GM19240 (cell line): ENCODE measurements around the gene ANO1.
"Not testable (repeated sequence)": the region's sequence is repeated elsewhere in the genome, so short reads cannot be mapped to it uniquely, and the experiment has no call there.

Experiments
- DNase-seq: peaks from one replicate; pipeline ENCODE4 v3.0.0; 2011; ENCODE audit warnings: low spot score; ENCODE audit not compliant: insufficient read length

Gene ANO1

GRCh38 chr11:70209391-70209912 is 131.3 kb downstream of the ANO1 start:
- no peak for DNase-seq

DNA sequence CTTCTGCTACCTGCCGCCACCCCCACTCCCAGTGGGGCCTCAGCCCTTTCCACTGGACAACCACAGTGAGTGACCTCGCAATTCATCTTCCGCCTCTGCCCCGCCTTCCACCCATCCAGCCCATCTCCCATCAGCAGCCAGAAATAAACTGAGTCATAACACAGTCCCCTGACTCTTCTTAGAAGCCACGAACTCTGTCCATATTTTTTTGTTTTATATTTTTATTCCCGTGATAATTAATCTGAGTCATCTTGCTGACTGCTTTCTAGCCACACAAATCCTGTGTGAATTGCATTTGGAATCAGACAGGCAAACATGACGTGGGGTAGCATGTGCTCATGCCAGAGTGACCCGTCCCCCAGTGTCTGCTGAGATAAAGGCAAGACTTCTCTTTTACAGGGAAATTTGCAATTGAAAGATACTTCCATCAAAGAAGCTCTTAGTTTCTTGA is 132.0 kb downstream of the ANO1 start:
- DNase-seq, result no peak

- DNase-seq, result no peak
Measured at GRCh38 chr11:70210530-70210929, 132.4 kb downstream of the ANO1 start.

DNA sequence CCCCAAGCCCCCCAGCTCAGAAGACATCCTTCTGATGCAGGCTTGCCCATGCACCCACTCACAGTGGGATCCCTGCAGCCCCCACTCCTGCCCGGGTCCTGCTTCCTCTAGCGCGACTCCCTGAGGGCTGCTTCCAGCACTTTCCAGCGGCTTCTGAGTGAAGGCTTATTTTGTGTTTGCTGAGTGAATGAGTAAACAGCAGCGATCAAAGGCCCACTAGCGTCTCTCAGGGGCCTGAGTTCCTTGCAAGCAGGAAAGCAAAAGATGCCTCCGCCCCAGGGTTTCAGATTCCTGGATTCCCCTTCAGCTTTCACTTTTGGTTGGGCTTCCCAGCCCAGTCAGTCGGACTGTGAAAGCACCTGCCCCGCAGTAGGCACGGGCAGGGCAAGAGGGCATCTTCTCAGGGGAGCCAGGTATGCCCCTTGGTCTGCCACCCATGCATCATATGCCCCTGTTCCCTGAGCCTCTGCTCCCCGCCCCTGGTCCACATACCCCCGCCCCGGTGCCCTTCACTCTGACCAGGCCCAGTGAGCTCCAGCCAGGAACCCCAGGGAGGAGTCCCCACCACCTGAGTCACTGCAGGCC is 134.2 kb downstream of the ANO1 start:
- DNase-seq, result no peak

DNA sequence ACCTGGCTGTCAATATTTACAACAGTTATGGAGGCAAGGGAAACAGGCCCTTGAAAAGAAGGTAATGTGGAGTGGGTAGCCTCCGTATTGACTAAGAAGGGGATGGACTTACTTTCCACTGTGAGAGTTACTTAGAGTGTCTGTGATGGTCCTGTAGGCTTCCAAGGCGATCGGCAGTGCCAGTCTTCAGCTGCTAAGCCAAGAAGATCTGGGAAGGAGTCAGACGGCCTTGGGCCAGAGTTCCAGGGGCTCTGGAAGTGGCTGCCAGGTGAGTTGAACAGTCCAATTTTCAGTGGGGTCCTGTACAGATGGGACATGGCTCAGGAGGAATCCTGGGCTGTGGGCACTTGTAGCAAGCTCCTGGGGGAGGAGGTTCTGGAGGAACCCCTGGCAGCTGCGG is 139.3 kb downstream of the ANO1 start:
- not testable (repeated sequence) for DNase-seq

DNA sequence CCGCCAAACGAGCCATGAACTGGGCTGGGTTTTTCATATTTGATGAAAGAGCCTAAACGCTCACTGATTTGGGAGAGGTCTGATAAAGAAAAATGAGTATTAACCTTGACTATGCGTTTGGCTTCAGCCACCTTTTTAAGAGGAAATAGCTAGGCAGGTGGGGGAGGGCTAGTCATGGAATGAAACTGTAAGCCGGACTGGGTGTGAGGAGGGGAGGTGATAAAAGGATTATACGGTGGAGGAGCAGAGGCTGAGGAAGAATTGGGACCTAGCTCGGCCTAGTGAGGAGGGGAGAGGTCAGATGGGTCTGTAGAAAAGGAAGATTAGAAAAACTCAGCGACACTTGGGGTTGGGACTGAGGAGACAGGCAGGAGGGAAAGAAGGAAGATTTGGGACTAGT is 140.0 kb downstream of the ANO1 start:
- DNase-seq, result not testable (repeated sequence)

- DNase-seq, result no peak
Measured at GRCh38 chr11:70220136-70220535, 142.0 kb downstream of the ANO1 start.

DNA sequence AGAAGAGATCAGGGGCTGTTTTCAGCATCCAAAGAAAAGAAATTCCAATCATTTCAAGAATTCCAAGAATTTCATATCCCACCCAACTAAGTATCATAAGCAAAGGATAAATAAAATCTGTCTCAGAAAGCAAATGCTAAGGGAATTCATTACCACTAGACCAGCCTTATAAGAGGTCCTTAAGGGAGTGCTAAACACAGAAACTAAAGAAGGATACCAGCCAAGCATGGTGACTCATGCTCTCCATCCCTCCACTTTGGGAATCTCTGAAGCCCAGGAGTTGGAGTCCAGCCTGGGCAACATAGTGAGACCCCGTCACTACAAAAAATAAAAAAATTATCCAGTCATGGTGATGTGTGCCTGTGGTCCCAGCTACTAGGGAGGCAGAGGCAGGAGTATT is 142.8 kb downstream of the ANO1 start:
- DNase-seq, result no peak

DNA sequence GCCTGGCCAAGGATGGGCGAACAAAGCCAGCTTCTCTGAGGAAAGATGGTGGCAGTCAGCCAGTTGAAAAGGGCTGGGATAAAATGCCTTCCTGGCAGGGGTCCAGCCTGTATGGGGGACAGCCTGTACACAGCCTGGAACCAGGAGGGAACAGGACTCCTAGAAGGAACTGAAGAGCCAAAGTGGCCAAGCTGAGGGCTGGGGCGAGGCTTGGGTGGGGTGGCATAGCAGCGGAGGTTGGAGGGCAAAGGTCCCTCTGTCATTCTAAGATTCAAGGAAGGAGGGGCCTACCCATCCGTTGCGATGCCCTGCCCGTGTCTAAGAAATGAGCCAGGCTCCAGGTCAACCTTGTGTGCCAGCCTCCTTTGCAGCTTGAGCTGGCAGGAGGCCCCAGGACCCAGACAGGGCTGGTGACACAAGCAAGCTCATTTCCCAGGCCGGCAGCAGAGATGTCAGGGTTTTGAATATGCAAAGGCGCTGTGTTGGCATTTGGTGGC is 147.6 kb downstream of the ANO1 start:
- no peak for DNase-seq

- no peak for DNase-seq
Measured at GRCh38 chr11:70226183-70226582, 148.1 kb downstream of the ANO1 start.

GRCh38 chr11:70226967-70227366 is 148.8 kb downstream of the ANO1 start:
- DNase-seq, result no peak

DNA sequence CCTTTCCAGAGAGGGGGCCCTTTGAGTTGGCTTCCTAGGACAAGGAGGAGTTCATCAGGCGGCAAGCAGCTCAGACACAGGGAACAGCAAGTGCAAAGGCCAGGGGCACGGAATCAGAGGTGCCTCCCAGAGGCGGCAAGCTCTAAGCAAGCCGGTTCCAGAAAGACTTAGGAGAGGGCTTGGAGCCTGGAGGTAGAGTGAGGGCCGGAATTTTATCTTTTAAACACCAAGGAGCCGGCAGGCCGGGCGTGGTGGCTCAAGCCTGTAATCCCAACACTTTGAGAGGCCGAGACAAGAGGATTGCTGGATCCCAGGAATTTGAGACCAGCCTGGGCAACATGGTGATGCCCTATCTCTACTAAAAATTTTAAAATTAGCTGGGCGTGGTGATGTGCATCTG is 151.6 kb downstream of the ANO1 start:
- DNase-seq, result no peak

- no peak for DNase-seq
Measured at GRCh38 chr11:70230151-70230839, 152.2 kb downstream of the ANO1 start.

- no peak for DNase-seq
Measured at GRCh38 chr11:70230840-70231710, 153.0 kb downstream of the ANO1 start.

DNA sequence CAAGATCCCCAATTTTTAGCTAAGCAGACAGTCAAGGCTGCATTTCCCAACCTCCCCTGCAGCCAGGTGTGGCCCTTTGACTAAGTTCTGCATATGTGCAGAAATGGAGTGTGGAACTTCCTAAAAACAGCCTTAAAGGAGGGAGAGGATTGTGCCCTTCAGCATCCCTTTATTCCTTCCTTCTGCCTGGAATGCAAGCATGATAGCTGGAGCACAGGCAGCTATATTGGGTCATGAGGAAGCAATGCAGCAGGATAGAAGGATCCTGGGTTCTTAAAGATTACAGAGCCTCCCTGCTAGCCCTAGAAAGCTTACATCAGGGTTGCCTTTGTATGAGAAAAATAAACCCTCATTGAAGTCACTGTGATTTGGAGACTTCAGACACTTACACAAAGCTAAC is 154.9 kb downstream of the ANO1 start:
- no peak for DNase-seq

GRCh38 chr11:70233511-70233934 is 155.4 kb downstream of the ANO1 start:
- no peak for DNase-seq

- DNase-seq, result no peak
Measured at GRCh38 chr11:70233962-70234361, 155.8 kb downstream of the ANO1 start.
